Raji (cell line): Measurements from ENCODE around the gene DNAJC13.

Experiments used
- POLR2A ChIP-seq: IDR thresholded peaks from 2 replicates; pipeline ENCODE4 v1.6.1; 2011; ENCODE audit warnings: low read depth, low read length, control low read depth; ENCODE audit not compliant: insufficient read depth

The DNAJC13 gene

GRCh38 chr3:132416807-132417694 lies at the start of gene DNAJC13:
TSS of gene DNAJC13 (plus strand) at chr3:132417502. CDS start at chr3:132434551, 17,049 bp downstream.
- peak; percentile 52; the same call in 1 of the 2 replicates for TF ChIP-seq POLR2A

- TF ChIP-seq POLR2A: no peak
These were observed 48.8 kb upstream of the DNAJC13 start for GRCh38 chr3:132368515-132368914.

- TF ChIP-seq POLR2A: no peak
These were observed 48.3 kb upstream of the DNAJC13 start for GRCh38 chr3:132368962-132369361.

- TF ChIP-seq POLR2A: no peak
These were observed 39.1 kb upstream of the DNAJC13 start for GRCh38 chr3:132378048-132378762.

GRCh38 chr3:132378846-132379245 lies 38.5 kb upstream of the DNAJC13 start:
- no peak for TF ChIP-seq POLR2A

GRCh38 chr3:132380920-132381319 lies 36.4 kb upstream of the DNAJC13 start:
- TF ChIP-seq POLR2A: no peak

- TF ChIP-seq POLR2A: no peak
These were observed 35.9 kb upstream of the DNAJC13 start for GRCh38 chr3:132381348-132381944.

- no peak for TF ChIP-seq POLR2A
These were observed 35.0 kb upstream of the DNAJC13 start for GRCh38 chr3:132382267-132382666.

- TF ChIP-seq POLR2A: no peak
These were observed 34.6 kb upstream of the DNAJC13 start for GRCh38 chr3:132382688-132383194.

- TF ChIP-seq POLR2A: no peak
These were observed 31.0 kb upstream of the DNAJC13 start for GRCh38 chr3:132386259-132386658.

- no peak for TF ChIP-seq POLR2A
These were observed 23.0 kb upstream of the DNAJC13 start for GRCh38 chr3:132394320-132394719.

GRCh38 chr3:132395126-132395525 lies 22.2 kb upstream of the DNAJC13 start:
- no peak for TF ChIP-seq POLR2A

- no peak for TF ChIP-seq POLR2A
These were observed 21.0 kb upstream of the DNAJC13 start for GRCh38 chr3:132396255-132396654.

- TF ChIP-seq POLR2A: no peak
These were observed 18.0 kb upstream of the DNAJC13 start for GRCh38 chr3:132399054-132399929.
